Measurements from ENCODE around the gene APOD. TPM values are rescaled to one million over a fixed set of nuclear protein-coding genes. Genes with fewer than 3 reads are reported as not detected.
A peak's percentile ranks its signal among the peaks of the same experiment; 100 is the strongest.
"Not testable (repeated sequence)": the region's sequence is repeated elsewhere in the genome, so short reads cannot be mapped to it uniquely, and the experiment has no call there.

APOD gene
- total RNA-seq, 4 donors from 2014 or later: 22.3 to 68.2 (median 35.6) TPM

- no peaks in the 10 kb centered on the region for H3K27me3 ChIP-seq
- DNase-seq: no peak
- H3K4me1 ChIP-seq: no peaks in the 10 kb centered on the region
- no peak for TF ChIP-seq CTCF (IDR thresholded peaks at IDR 0.05)
- no peak for TF ChIP-seq POLR2A (IDR thresholded peaks at IDR 0.05)
- no peaks in the 10 kb centered on the region for H3K36me3 ChIP-seq
- no peak overlapping the region for H3K4me3 ChIP-seq
- no peak overlapping the region for H3K27ac ChIP-seq
- no peaks in the 10 kb centered on the region for H3K9me3 ChIP-seq
These were observed 14.1 kb upstream of the APOD start for GRCh38 chr3:195597848-195598247.

- no peaks in the 10 kb centered on the region for H3K36me3 ChIP-seq
- H3K4me1 ChIP-seq: no peaks in the 10 kb centered on the region
- H3K4me3 ChIP-seq: no peak overlapping the region
- no peak for DNase-seq
- TF ChIP-seq POLR2A (IDR thresholded peaks at IDR 0.05): no peak
- no peak overlapping the region for H3K27ac ChIP-seq
- H3K27me3 ChIP-seq: no peaks in the 10 kb centered on the region
- no peaks in the 10 kb centered on the region for H3K9me3 ChIP-seq
These were observed 13.5 kb upstream of the APOD start for GRCh38 chr3:195597229-195597628.

- H3K9me3 ChIP-seq: no peaks in the 10 kb centered on the region
- no peak for DNase-seq
- no peaks in the 10 kb centered on the region for H3K27me3 ChIP-seq
- no peaks in the 10 kb centered on the region for H3K4me1 ChIP-seq
- TF ChIP-seq CTCF (IDR thresholded peaks at IDR 0.05) (no peak), POLR2A (IDR thresholded peaks at IDR 0.05) (no peak)
- no peak overlapping the region for H3K27ac ChIP-seq
- H3K36me3 ChIP-seq: no peaks in the 10 kb centered on the region
- no peak overlapping the region for H3K4me3 ChIP-seq
These were observed 13.0 kb upstream of the APOD start for GRCh38 chr3:195596765-195597171.

GRCh38 chr3:195595785-195596531 lies 12.2 kb upstream of the APOD start:
- TF ChIP-seq CTCF (IDR thresholded peaks at IDR 0.05) (no peak), POLR2A (IDR thresholded peaks at IDR 0.05) (no peak)
- Histone ChIP-seq H3K36me3 (no peaks in the 10 kb centered on the region), H3K27me3 (no peaks in the 10 kb centered on the region), H3K9me3 (no peaks in the 10 kb centered on the region), H3K4me3 (no peak overlapping the region), H3K27ac (no peak overlapping the region), H3K4me1 (no peaks in the 10 kb centered on the region)
- peak in 1 of 3 donors; percentile 22 for DNase-seq

GRCh38 chr3:195591852-195592251 lies 8.1 kb upstream of the APOD start:
- H3K9me3 ChIP-seq: no peaks in the 10 kb centered on the region
- TF ChIP-seq CTCF (IDR thresholded peaks at IDR 0.05): no peak
- no peak for TF ChIP-seq POLR2A (IDR thresholded peaks at IDR 0.05)
- no peaks in the 10 kb centered on the region for H3K36me3 ChIP-seq
- no peak overlapping the region for H3K27ac ChIP-seq
- H3K4me3 ChIP-seq: no peak overlapping the region
- H3K4me1 ChIP-seq: no peaks in the 10 kb centered on the region
- H3K27me3 ChIP-seq: peaks cover 0 to 4% of the 10 kb centered on the region in 2 donors
- no peak for DNase-seq

GRCh38 chr3:195591220-195591619 lies 7.5 kb upstream of the APOD start:
- H3K4me3 ChIP-seq: no peak overlapping the region
- no peaks in the 10 kb centered on the region for H3K4me1 ChIP-seq
- peaks cover 0 to 4% of the 10 kb centered on the region in 2 donors for H3K27me3 ChIP-seq
- H3K27ac ChIP-seq: no peak overlapping the region
- no peak for DNase-seq
- no peaks in the 10 kb centered on the region for H3K36me3 ChIP-seq
- TF ChIP-seq POLR2A (IDR thresholded peaks at IDR 0.05) (no peak), CTCF (IDR thresholded peaks at IDR 0.05) (no peak)
- H3K9me3 ChIP-seq: no peaks in the 10 kb centered on the region

GRCh38 chr3:195590381-195590780 lies 6.6 kb upstream of the APOD start:
- H3K4me1 ChIP-seq, H3K27me3 ChIP-seq, H3K9me3 ChIP-seq, H3K27ac ChIP-seq, DNase-seq, H3K4me3 ChIP-seq, H3K36me3 ChIP-seq: not testable (repeated sequence)

- not testable (repeated sequence) for H3K4me1 ChIP-seq, H3K27me3 ChIP-seq, DNase-seq, H3K9me3 ChIP-seq, H3K36me3 ChIP-seq, H3K4me3 ChIP-seq, H3K27ac ChIP-seq
These were observed 6.1 kb upstream of the APOD start for GRCh38 chr3:195589796-195590195.
